ENCODE results near the gene WASF3.
A peak's percentile ranks its signal among the peaks of the same experiment; 100 is the strongest.

The WASF3 gene

GRCh38 chr13:26548205-26548765, 9.2 kb upstream of the WASF3 start:
- DNase-seq = no peak

DNA sequence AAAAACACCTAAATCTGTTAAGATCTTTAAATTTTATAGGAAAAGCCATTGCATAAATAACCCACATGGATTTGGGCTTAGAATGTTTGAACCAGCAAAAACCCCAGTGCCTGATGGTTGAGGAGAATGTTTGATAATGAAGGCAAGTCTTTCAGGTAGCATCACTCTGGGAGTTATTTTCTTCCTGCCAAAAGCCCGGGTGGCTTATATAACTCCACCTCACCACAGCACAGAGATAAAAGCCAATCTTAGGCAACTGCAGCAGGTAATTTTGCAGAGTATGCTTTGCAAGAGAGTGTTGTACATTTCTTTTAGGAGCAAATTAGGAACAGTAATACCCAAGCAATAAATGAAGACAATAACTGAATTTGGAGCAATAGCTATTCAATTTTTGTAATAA, 7.8 kb upstream of the WASF3 start:
- DNase-seq = no peak

DNA sequence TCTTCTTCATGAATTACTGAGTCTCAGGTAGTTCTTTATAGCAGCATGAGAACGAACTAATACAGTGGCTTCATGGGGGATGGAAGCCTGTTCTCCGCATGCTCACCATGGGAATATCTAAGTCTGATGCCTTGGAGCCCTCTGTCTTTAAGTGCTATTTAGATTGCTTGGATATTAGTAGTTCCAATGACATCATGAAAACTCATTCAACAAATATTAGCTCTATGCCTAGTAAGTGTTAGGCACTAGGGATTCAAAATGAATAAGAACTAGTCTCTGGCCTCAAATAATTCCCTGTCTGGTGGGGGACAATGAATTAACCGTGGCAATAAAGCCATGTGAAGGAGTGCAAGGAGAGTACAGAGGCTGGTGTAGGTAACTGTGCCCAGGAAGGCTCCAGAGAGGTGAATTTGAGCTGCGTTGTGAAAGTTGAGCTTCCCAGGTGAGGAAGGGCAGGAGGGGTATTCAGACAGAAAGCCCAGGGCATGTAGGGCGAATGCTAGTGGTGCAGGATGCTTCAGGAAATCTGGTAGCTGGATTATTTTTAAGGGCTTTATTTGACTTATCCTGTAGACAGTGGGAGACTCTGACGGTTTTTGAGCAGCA, 6.1 kb upstream of the WASF3 start:
- DNase-seq = no peak

- DNase-seq = no peak
These were observed 2.1 kb upstream of the WASF3 start for GRCh38 chr13:26555413-26555812.

GRCh38 chr13:26557051-26557392, 461 bp upstream of the WASF3 start:
- DNase-seq = no peak

DNA sequence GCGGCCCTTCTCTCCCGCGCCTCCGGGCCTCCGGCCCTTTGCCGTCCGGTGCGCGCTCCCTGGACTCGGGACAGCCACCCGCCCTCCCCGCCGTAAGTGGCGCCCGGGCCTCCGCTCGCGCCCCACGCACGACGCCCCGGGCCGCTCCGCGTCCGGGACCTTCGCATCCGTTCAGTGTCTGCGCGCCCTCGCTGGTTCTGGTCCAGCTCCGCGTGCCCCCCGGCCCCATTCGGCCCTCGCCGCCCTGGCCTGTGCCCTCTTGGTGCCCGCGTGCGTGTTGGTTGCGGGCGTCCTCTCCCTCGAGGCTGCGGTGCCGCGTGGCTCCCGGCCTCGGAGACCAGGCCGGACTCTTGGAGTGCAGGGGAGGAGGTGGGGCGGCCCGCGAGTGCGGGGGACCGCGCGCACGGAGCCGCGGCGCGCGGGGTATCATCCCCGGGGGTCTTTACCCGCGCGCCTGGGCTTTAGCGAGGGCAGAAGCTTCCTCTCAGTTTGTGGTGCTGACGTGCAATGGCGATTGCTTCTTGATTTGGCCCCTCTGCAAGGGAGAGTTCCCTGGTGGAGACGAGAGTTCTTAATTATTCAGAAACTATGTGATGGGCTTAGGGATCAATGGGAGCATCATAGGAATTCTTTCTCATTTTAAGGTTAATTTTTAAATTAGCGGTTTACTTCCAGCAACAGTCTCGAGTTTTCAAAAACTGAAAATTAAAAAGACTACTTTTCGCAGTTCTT, 757 bp downstream of the WASF3 start:
- DNase-seq = peak; percentile 36

DNA sequence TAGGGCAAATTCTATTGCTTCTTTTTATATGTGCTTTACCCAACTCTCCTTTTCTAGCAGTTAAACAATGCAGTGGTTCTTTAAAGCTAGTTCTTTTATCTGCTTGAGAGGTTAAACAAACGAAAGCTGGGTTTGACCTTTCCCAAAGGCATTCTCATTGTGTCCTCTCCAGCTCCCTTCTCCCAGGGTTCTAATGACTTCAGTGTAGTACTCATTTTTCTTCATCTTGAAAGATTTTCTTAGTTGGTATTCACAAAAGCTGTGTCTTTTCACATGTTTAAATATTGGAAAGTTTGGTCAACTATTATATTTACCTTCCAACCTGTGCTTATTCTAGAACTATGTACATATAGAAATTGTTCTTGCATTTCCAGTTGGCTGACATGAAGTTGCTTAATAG, 1.5 kb downstream of the WASF3 start:
- DNase-seq = no peak

DNA sequence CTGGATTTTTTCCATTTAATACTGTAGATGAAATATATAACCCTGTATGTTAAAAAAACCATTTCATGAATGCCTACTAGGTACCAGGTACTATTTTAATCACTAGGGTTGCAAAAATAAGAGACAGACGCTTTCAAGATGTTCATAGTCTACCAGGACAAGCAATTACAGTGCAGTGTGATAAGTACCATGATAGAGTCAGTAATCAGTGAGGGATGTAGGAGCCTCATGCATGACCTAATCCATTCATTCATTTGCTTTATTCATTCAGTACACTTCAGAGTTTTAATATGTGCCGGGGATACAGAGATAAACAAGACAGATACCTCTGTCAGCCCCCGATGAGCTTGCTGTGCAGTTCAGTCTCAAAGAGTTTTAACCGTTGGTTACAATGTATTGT, 3.0 kb downstream of the WASF3 start:
- no peak for DNase-seq

GRCh38 chr13:26561067-26561466, 3.6 kb downstream of the WASF3 start:
- DNase-seq = no peak

DNA sequence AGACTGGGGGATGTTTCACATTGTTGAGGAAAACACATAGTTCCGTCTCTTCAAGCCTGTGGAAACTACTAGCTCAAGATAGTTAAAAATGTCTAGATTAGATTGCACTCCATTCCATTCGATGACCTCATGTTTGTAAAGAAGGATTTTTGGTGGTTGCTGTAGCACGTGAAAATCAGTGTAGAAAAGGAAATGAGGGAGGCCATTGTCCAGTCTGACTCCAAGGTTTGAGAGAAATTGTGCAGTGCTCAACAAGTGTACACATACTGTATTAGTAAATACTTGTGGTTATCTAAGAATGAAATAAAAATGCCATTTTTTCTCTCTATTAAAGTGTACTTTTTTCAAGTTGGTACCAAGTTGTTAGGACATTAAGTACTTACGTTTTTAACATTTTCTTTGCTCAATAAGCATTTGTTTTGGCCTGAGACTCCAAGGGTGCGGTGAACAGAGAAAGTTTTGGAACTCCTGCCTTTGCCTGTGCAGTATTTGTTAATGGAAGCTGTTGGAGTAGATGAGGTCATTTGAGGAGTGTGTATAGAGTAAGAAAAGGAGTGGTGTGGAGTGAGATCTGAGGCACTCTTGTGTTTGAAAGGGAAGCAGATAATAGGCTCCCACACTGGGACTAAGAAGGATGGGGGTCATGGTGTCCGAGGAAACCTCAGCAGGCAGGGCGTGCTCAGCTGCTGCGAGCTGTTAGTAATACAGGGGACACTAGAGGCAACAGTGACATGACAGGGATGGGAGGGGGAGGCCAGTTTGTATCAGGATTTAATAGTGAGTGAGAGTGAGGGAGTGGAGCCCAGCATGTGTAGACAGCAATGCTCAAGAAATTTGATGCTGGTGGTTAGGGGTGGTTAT, 4.4 kb downstream of the WASF3 start:
- no peak for DNase-seq

GRCh38 chr13:26562512-26562890, 5.0 kb downstream of the WASF3 start:
- no peak for DNase-seq

- no peak for DNase-seq
These were observed 6.2 kb downstream of the WASF3 start for GRCh38 chr13:26563713-26564112.

DNA sequence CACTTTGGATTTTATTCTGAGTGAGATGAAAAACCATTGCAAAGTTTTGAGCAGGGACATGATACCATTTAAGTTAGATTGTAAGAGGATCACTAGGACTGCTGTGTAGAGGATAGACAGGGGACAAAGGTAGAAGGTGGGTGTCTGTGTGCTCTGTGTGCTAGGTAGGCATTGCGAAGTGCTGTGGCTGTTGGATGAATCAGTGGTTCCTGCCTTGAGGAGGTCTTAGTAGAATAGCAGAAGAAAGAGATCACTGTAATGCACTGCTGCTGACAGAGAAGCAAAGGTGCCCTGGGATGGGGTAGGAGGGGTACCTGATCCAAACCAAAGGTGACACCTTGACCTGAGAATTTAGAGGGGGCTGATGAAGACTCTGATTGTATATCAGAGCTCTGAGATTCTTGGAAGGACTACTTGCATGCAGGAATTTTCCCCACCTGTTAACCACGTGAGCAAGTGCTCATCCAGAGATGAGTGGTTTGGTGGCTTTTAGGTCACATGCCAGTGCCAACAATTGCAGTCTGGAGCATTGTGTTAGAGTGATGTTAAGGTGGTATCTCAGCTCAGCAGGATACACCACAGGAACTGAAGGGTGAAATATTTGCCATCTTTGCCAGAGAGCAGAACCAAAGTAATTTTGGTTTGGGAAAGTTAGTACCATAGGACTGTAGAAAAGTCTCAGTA, 10.8 kb downstream of the WASF3 start:
- DNase-seq = no peak

GRCh38 chr13:26571518-26571917, 14.0 kb downstream of the WASF3 start:
- DNase-seq = no peak

- no peak for DNase-seq
These were observed 17.8 kb downstream of the WASF3 start for GRCh38 chr13:26575244-26575643.

- DNase-seq = no peak
These were observed 22.1 kb downstream of the WASF3 start for GRCh38 chr13:26579580-26579979.

DNA sequence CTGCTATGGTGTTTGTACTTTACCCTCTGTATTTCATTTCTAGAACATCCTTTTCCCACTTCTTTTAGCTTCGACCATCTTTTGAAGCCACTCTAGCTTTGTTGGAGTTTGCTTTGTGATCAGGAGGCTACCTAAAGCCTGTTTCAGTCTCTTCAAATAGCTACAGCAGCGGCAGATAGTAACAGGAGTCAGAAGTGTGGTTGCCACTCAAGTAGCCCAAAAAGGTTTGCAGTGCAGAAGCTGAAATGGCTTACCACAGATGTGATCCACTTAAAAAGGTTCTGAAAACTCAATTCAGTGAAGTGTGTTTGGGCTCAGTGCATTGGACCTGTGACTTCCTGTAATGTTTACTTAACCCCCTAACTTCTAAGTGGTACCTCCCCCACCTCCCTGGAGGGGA, 26.2 kb downstream of the WASF3 start:
- DNase-seq = no peak

- no peak for DNase-seq
These were observed 27.2 kb downstream of the WASF3 start for GRCh38 chr13:26584713-26585112.

GRCh38 chr13:26585136-26585535, 27.7 kb downstream of the WASF3 start:
- DNase-seq = no peak

DNA sequence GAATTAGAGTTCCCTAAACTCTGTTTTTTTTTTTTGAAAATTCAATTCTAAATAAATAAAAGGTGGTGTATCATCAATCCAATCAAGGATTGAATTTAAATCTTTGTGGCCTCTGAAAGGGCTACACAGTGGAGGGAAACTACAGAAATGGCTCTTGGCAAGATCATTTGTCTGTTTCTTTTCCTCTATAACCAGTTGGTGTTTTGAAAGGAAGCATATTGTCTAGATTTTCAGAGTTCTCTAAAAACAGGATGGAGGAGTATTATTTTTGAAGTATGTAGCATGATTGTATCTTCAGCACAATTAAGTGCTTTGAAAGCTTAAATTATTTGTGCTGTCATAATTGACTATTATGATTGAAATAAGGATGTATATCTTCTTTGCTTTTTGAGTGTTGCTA, 29.8 kb downstream of the WASF3 start:
- DNase-seq = no peak

DNA sequence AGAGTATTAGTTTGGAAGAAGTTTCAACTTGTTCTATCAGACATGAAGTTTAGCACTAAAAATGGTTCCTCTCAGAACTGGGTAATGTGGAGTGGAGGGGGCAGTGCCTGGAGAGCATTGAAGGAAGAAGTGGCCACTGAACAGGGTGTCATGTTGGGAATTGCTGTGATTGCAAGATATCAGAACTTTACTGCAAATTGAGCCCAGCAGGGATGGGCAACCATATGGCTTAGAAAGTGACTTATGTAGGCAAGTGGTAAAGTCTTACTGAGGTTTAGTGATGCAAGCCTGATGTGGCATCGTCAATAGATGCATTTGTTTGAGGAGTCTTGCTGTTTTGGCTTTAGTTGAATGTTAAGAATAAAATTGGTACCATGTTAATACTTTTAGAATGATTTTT, 31.7 kb downstream of the WASF3 start:
- DNase-seq = no peak

DNA sequence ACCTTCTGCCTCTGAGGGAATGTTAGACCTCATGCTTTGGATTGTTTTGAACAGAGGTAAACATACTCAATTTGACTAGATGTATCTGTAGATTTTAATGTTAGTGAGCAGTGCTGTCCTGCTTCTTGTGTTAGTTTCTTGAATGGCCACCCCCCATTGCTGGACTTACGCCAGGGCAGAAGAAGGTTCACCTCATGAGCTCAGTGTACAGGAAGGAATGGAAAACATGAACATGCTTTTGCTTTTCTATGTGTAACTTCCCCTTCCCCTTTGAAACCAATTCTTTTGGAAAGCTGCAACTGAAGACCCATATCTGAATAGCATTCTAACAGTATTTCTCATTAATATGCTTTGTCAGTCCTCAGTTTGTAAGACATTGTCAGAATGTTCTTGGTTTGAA, 32.3 kb downstream of the WASF3 start:
- DNase-seq = no peak

GRCh38 chr13:26590379-26590778, 32.9 kb downstream of the WASF3 start:
- no peak for DNase-seq
